Neural progenitor cell (in vitro differentiated cells): ENCODE measurements around the gene CLDN6. TPM values are rescaled to one million over a fixed set of nuclear protein-coding genes. Genes with fewer than 3 reads are reported as not detected.

Source experiments
- DNase-seq: peaks from one replicate; pipeline ENCODE4 v3.0.0-alpha.2; 2016; ENCODE audit warnings: low spot score
- H2AFZ ChIP-seq: fragments of 200-600 bp; sonication (generic); replicated peaks from 2 replicates; pipeline ENCODE4 v1.6.1; 2016; ENCODE audit warnings: antibody characterized with exemption
- H3F3A ChIP-seq: fragments of 200-600 bp; sonication (generic); 2 replicates; pipeline ENCODE4 v1.6.1; 2016; ENCODE audit warnings: antibody characterized with exemption, low read depth
- H3K27ac ChIP-seq: fragments of 200-600 bp; sonication (generic); 2 replicates; pipeline ENCODE4 v1.5.1; 2016; ENCODE audit warnings: mild to moderate bottlenecking
- H3K27me3 ChIP-seq: fragments of 200-600 bp; sonication (generic); 2 replicates; pipeline ENCODE4 v1.6.1; 2016; ENCODE audit warnings: mild to moderate bottlenecking, moderate library complexity
- H3K36me3 ChIP-seq: fragments of 200-600 bp; sonication (generic); 2 replicates; pipeline ENCODE4 v1.5.1; 2016
- H3K4me1 ChIP-seq: fragments of 200-600 bp; sonication (generic); 2 replicates; pipeline ENCODE4 v1.6.1; 2016; ENCODE audit warnings: mixed run types
- H3K4me2 ChIP-seq: fragments of 200-600 bp; sonication (generic); 2 replicates; pipeline ENCODE4 v1.6.1; 2016
- H3K4me3 ChIP-seq: fragments of 200-600 bp; sonication (generic); 2 replicates; pipeline ENCODE4 v1.5.1; 2016
- H3K79me2 ChIP-seq: fragments of 200-600 bp; sonication (generic); 2 replicates; pipeline ENCODE4 v1.6.1; 2016; ENCODE audit warnings: low read depth
- H3K9ac ChIP-seq: fragments of 200-600 bp; sonication (generic); 2 replicates; pipeline ENCODE4 v1.6.1; 2016
- H3K9me3 ChIP-seq: fragments of 200-600 bp; sonication (generic); 2 replicates; pipeline ENCODE4 v1.5.1; 2016; ENCODE audit warnings: low read depth
- H4K20me1 ChIP-seq: fragments of 200-600 bp; sonication (generic); 2 replicates; pipeline ENCODE4 v1.6.1; 2016; ENCODE audit warnings: low read depth
- H3K27ac Mint-ChIP-seq: 3 replicates; pipeline ENCODE4 v1.8.0; 2021; ENCODE audit warnings: mixed read lengths
- H3K27me3 Mint-ChIP-seq: 2 replicates; pipeline ENCODE4 v1.8.0; 2022; ENCODE audit warnings: low read depth, mild to moderate bottlenecking, inconsistent platforms, moderate library complexity, mixed read lengths; ENCODE audit not compliant: insufficient read depth
- H3K36me3 Mint-ChIP-seq: 3 replicates; pipeline ENCODE4 v1.8.0; 2021; ENCODE audit warnings: mixed read lengths
- H3K4me1 Mint-ChIP-seq: 3 replicates; pipeline ENCODE4 v1.8.0; 2021; ENCODE audit warnings: mixed read lengths
- H3K4me3 Mint-ChIP-seq: 3 replicates; pipeline ENCODE4 v1.8.0; 2021; ENCODE audit warnings: mild to moderate bottlenecking, moderate library complexity, mixed read lengths
- H3K9me3 Mint-ChIP-seq: 3 replicates; pipeline ENCODE4 v1.8.0; 2020; ENCODE audit warnings: mixed read lengths
- EZH2 ChIP-seq: fragments of 200-600 bp; sonication (generic); IDR thresholded peaks from 2 replicates; pipeline ENCODE4 v1.6.1; 2017; ENCODE audit warnings: antibody characterized with exemption, mild to moderate bottlenecking, moderate library complexity
- EZH2phosphoT487 ChIP-seq: fragments of 200-600 bp; sonication (generic); IDR thresholded peaks from 2 replicates; pipeline ENCODE4 v1.6.1; 2017; ENCODE audit warnings: antibody characterized with exemption
- total RNA-seq: library from RNA; depleted of rRNA; stranded (reverse); fragments of >200 nt; gene quantifications from 2 replicates; pipeline ENCODE4 v1.2.3, GENCODE V29; 2015; ENCODE audit warnings: low replicate concordance
- TF ChIP-seq, protein P1 (sequence below): fragments of 200-600 bp; sonication (generic); IDR thresholded peaks from 2 replicates; pipeline ENCODE4 v1.5.1; 2017; ENCODE audit warnings: antibody characterized with exemption, mild to moderate bottlenecking

Gene CLDN6
- total RNA-seq, 1 donor from 2014 or later = 31.6 TPM

DNA sequence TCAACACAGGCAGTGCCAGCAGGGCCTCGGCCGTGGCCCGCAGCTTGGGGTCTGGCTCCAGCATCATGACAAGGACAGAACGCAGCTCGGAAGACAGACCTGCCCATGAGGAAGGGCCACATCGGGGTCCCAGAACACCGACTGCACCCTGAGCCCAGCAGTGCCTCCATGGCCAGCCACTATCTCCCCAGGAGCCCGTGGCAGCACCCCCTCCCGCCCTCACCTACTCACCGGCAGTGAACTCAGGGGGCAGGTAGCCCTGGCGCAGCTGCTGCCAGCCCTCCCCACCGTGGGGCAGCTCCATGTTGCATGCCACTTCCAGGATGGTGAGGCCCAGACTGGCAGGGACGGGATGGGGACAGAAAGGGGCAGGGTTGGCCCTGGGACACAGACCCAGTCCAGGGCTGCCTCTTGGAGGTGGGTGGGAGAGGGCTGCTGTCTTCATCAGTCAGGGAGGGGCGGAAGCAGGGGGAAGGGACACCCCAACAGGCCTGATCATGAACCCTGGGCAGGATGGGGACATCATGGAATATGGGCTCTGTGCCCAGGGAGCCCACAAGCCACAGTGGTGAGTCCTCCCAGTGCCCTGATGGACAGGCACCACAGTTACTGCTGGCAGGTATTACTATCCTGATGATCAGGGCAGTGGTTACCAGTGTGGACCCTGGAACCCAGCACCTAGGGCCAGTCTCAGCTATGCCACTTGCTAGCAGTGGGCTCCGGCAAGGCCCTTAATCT lies 43.5 kb downstream of the CLDN6 start:
- Histone ChIP-seq H3K27me3 (no peaks in the 10 kb centered on the region), H3F3A (peaks cover 15% of the 10 kb centered on the region), H3K9ac (no peak overlapping the region), H3K9me3 (no peaks in the 10 kb centered on the region), H3K4me3 (no peak overlapping the region), H3K27ac (no peak overlapping the region), H4K20me1 (peaks cover 55% of the 10 kb centered on the region), H3K4me1 (peaks cover 7% of the 10 kb centered on the region), H3K4me2 (no peak overlapping the region), H3K36me3 (no peaks in the 10 kb centered on the region), H3K79me2 (peaks cover 9% of the 10 kb centered on the region), H2AFZ (no peak overlapping the region)
- Mint-ChIP-seq H3K27ac (no peak overlapping the region), H3K4me1 (peaks cover 18% of the 10 kb centered on the region), H3K36me3 (peaks cover 8% of the 10 kb centered on the region), H3K9me3 (no peaks in the 10 kb centered on the region), H3K4me3 (no peak overlapping the region), H3K27me3 (peaks cover 10% of the 10 kb centered on the region)
- no peak for DNase-seq
- TF ChIP-seq, protein P1, sequence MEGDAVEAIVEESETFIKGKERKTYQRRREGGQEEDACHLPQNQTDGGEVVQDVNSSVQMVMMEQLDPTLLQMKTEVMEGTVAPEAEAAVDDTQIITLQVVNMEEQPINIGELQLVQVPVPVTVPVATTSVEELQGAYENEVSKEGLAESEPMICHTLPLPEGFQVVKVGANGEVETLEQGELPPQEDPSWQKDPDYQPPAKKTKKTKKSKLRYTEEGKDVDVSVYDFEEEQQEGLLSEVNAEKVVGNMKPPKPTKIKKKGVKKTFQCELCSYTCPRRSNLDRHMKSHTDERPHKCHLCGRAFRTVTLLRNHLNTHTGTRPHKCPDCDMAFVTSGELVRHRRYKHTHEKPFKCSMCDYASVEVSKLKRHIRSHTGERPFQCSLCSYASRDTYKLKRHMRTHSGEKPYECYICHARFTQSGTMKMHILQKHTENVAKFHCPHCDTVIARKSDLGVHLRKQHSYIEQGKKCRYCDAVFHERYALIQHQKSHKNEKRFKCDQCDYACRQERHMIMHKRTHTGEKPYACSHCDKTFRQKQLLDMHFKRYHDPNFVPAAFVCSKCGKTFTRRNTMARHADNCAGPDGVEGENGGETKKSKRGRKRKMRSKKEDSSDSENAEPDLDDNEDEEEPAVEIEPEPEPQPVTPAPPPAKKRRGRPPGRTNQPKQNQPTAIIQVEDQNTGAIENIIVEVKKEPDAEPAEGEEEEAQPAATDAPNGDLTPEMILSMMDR = no peak
- TF ChIP-seq EZH2phosphoT487 (no peak), EZH2 (no peak)

DNA sequence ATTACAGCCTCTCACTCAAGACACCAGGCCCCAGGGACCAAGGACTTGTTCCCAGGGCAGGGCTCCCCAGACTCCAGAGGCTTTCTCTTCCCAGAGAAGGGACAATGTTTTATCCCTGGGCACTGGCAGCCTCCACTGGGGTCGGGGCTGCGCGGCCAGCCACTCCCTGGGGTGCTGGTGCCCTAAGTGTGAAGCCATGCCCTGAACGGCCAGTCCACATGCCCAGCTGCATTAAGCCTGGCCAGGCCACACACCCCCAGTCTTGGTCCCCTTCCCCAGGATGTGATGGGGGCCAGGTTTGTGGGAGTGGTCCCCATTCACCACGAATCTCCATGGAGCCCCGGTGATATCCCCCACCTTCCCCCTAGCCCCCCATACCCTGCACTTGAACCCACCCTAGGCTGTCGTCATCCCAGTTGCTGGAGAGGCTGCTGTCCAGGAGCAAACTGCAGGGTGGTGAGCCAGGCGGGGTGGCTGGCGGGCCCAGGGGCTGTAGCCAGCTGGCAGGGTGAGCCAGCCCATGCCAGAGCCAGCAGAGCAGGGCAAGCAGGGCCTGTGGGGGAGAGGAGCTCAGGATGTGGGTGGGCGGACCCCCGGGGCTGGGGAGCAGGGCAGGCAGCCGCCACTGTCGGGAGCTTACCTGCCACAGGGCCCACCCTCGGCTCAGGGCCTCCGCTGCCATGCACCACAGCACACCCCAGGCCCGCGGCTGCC lies 44.2 kb downstream of the CLDN6 start:
- TF ChIP-seq, protein P1 = no peak
- TF ChIP-seq EZH2 = no peak
- no peak for TF ChIP-seq EZH2phosphoT487
- H3K27ac ChIP-seq = no peak overlapping the region
- Mint-ChIP-seq H3K27me3 (peaks cover 10% of the 10 kb centered on the region), H3K9me3 (no peaks in the 10 kb centered on the region), H3K27ac (no peak overlapping the region), H3K4me3 (no peak overlapping the region), H3K36me3 (peaks cover 8% of the 10 kb centered on the region), H3K4me1 (peaks cover 18% of the 10 kb centered on the region)
- no peaks in the 10 kb centered on the region for H3K9me3 ChIP-seq
- peaks cover 16% of the 10 kb centered on the region for H3F3A ChIP-seq
- peaks cover 53% of the 10 kb centered on the region for H4K20me1 ChIP-seq
- peaks cover under 1% of the 10 kb centered on the region for H3K27me3 ChIP-seq
- no peak overlapping the region for H3K9ac ChIP-seq
- no peak overlapping the region for H3K4me3 ChIP-seq
- H3K4me1 ChIP-seq = peaks cover 4% of the 10 kb centered on the region
- H3K79me2 ChIP-seq = peaks cover 3% of the 10 kb centered on the region
- H3K36me3 ChIP-seq = no peaks in the 10 kb centered on the region
- no peak for DNase-seq
- no peak overlapping the region for H3K4me2 ChIP-seq
- H2AFZ ChIP-seq = no peak overlapping the region

DNA sequence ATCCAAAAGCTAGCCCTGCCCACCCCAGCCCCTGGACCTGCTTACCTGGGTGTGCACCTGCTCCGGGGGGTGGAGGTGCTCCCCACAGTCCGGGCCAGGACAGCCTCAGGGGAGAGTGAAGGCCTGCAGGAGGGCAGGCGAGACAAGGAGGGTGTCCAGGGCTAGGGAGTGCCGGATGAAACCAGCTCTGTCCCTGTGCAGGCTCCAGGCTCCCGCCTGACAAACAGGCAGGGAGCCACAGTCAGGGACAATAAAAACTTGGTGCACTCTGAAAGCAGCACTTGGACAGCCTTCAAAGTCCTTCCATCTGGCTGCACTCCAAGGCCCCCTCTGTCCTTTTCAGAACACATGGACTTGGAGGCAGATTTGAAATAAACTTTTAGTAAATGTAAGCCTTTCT lies 44.9 kb downstream of the CLDN6 start:
- Histone ChIP-seq H3K9ac (no peak overlapping the region), H4K20me1 (peaks cover 59% of the 10 kb centered on the region), H3K9me3 (no peaks in the 10 kb centered on the region), H3K27ac (no peak overlapping the region), H3K79me2 (no peaks in the 10 kb centered on the region), H3K4me1 (peaks cover 4% of the 10 kb centered on the region), H3K4me2 (no peak overlapping the region), H3K36me3 (no peaks in the 10 kb centered on the region), H3F3A (peaks cover 19% of the 10 kb centered on the region), H3K27me3 (peaks cover 7% of the 10 kb centered on the region), H3K4me3 (no peak overlapping the region), H2AFZ (no peak overlapping the region)
- peaks cover 8% of the 10 kb centered on the region for H3K36me3 Mint-ChIP-seq
- TF ChIP-seq EZH2 (no peak), EZH2phosphoT487 (no peak)
- TF ChIP-seq, protein P1 = no peak
- no peak overlapping the region for H3K27ac Mint-ChIP-seq
- DNase-seq = no peak
- H3K4me1 Mint-ChIP-seq = peaks cover 19% of the 10 kb centered on the region
- H3K4me3 Mint-ChIP-seq = no peak overlapping the region
- peaks cover 15% of the 10 kb centered on the region for H3K27me3 Mint-ChIP-seq
- peaks cover 2% of the 10 kb centered on the region for H3K9me3 Mint-ChIP-seq
